OCI-LY3 (cell line): ENCODE data around the gene TIGD6.

ENCODE experiments used
- H2AFZ ChIP-seq: fragments of 200-600, 300-600 bp; shearing (Covaris generic); 2 replicates; pipeline ENCODE4 v1.6.0; 2014; ENCODE audit warnings: antibody characterized with exemption, low read depth, low read length
- H3K27ac ChIP-seq: fragments of 200-600, 300-600 bp; sonication (generic); 2 replicates; pipeline ENCODE4 v1.5.1; 2014; ENCODE audit warnings: mild to moderate bottlenecking, low read length, moderate library complexity, mixed read lengths
- H3K27me3 ChIP-seq: fragments of 200-600, 300-600 bp; sonication (generic); 2 replicates; pipeline ENCODE4 v1.6.1; 2014; ENCODE audit warnings: low read depth, low read length, mixed read lengths
- H3K36me3 ChIP-seq: fragments of 200-600, 300-600 bp; sonication (generic); replicated peaks from 2 replicates; pipeline ENCODE3; 2014; ENCODE audit warnings: low read depth, low read length, mixed read lengths
- H3K4me1 ChIP-seq: fragments of 300-600, 200-600 bp; sonication (generic); 2 replicates; pipeline ENCODE4 v1.6.1; 2014; ENCODE audit warnings: low read length, mixed read lengths
- H3K4me2 ChIP-seq: fragments of 200-600, 300-600 bp; sonication (generic); 2 replicates; pipeline ENCODE4 v1.6.1; 2014; ENCODE audit warnings: low read length, mixed read lengths
- H3K4me3 ChIP-seq: fragments of 300-600, 200-600 bp; sonication (generic); 2 replicates; pipeline ENCODE4 v1.5.1; 2014; ENCODE audit warnings: antibody characterized with exemption, mild to moderate bottlenecking, low read length, moderate library complexity
- H3K79me2 ChIP-seq: fragments of 300-600, 200-600 bp; shearing (Covaris generic); 2 replicates; pipeline ENCODE4 v1.6.1; 2014; ENCODE audit warnings: mild to moderate bottlenecking, low read length, mixed read lengths
- H3K9ac ChIP-seq: fragments of 300-600, 200-600 bp; shearing (Covaris generic); 2 replicates; pipeline ENCODE4 v1.6.0; 2014; ENCODE audit warnings: mild to moderate bottlenecking, low read length, moderate library complexity
- H3K9me3 ChIP-seq: fragments of 200-600, 300-600 bp; shearing (Covaris generic); 2 replicates; pipeline ENCODE4 v1.6.1; 2014; ENCODE audit warnings: low read length, mixed read lengths; ENCODE audit not compliant: insufficient read depth
- H4K20me1 ChIP-seq: fragments of 200-600, 300-600 bp; sonication (generic); 2 replicates; pipeline ENCODE4 v1.6.1; 2016; ENCODE audit warnings: low read length, mixed read lengths; ENCODE audit not compliant: insufficient read depth
- CTCF ChIP-seq: fragments of 200-600, 300-600 bp; sonication (generic); IDR thresholded peaks from 2 replicates; pipeline ENCODE4 v1.5.1; 2014; ENCODE audit warnings: antibody characterized with exemption, low read length, low read depth
- EZH2phosphoT487 ChIP-seq: fragments of 200-600 bp; shearing (Covaris generic); IDR thresholded peaks from 2 replicates; pipeline ENCODE4 v1.6.1; 2018; ENCODE audit warnings: antibody characterized with exemption, mixed run types, low read depth

The TIGD6 gene

GRCh38 chr5:149981206-149981605 is 19.2 kb downstream of the TIGD6 start:
- TF ChIP-seq EZH2phosphoT487 (no peak), CTCF (no peak)
- Histone ChIP-seq H3K36me3 (no peaks in the 10 kb centered on the region), H4K20me1 (no peaks in the 10 kb centered on the region), H2AFZ (no peak overlapping the region), H3K4me1 (no peaks in the 10 kb centered on the region), H3K9ac (no peak overlapping the region), H3K4me2 (no peak overlapping the region), H3K9me3 (no peaks in the 10 kb centered on the region), H3K79me2 (no peaks in the 10 kb centered on the region), H3K4me3 (no peak overlapping the region), H3K27me3 (no peaks in the 10 kb centered on the region), H3K27ac (no peak overlapping the region)

DNA sequence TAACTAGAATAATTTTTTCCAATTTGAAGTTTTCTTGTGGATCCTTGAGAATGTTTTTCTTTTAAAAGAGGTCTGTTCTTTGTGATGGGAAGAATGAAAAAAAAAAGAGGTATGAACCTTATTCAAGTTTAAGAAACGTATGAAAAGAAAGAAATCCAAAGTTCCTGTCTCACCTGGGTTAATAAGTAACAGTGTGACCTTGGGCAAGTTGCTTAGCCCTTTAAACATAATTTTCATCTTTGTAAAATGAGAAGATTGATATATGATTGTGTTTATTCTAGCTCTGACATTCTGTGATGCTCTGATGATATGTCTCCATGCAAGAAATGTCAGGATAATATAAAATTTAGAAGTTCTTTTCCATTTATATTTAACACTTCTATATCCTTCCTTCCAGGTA is 20.6 kb downstream of the TIGD6 start:
- H2AFZ ChIP-seq, result no peak overlapping the region
- TF ChIP-seq CTCF (no peak), EZH2phosphoT487 (no peak)
- no peaks in the 10 kb centered on the region for H3K27me3 ChIP-seq
- H3K4me2 ChIP-seq, result no peak overlapping the region
- H4K20me1 ChIP-seq, result no peaks in the 10 kb centered on the region
- no peak overlapping the region for H3K27ac ChIP-seq
- H3K36me3 ChIP-seq, result no peaks in the 10 kb centered on the region
- no peaks in the 10 kb centered on the region for H3K9me3 ChIP-seq
- H3K4me3 ChIP-seq, result no peak overlapping the region
- H3K79me2 ChIP-seq, result no peaks in the 10 kb centered on the region
- no peaks in the 10 kb centered on the region for H3K4me1 ChIP-seq
- no peak overlapping the region for H3K9ac ChIP-seq

- H3K4me3 ChIP-seq, result no peak overlapping the region
- no peaks in the 10 kb centered on the region for H3K79me2 ChIP-seq
- H4K20me1 ChIP-seq, result no peaks in the 10 kb centered on the region
- TF ChIP-seq EZH2phosphoT487 (no peak), CTCF (no peak)
- no peak overlapping the region for H3K4me2 ChIP-seq
- H3K36me3 ChIP-seq, result no peaks in the 10 kb centered on the region
- no peak overlapping the region for H2AFZ ChIP-seq
- H3K27me3 ChIP-seq, result no peaks in the 10 kb centered on the region
- no peaks in the 10 kb centered on the region for H3K4me1 ChIP-seq
- no peaks in the 10 kb centered on the region for H3K9me3 ChIP-seq
- no peak overlapping the region for H3K27ac ChIP-seq
- H3K9ac ChIP-seq, result no peak overlapping the region
Observed at GRCh38 chr5:149975409-149975808, 25.0 kb downstream of the TIGD6 start.

DNA sequence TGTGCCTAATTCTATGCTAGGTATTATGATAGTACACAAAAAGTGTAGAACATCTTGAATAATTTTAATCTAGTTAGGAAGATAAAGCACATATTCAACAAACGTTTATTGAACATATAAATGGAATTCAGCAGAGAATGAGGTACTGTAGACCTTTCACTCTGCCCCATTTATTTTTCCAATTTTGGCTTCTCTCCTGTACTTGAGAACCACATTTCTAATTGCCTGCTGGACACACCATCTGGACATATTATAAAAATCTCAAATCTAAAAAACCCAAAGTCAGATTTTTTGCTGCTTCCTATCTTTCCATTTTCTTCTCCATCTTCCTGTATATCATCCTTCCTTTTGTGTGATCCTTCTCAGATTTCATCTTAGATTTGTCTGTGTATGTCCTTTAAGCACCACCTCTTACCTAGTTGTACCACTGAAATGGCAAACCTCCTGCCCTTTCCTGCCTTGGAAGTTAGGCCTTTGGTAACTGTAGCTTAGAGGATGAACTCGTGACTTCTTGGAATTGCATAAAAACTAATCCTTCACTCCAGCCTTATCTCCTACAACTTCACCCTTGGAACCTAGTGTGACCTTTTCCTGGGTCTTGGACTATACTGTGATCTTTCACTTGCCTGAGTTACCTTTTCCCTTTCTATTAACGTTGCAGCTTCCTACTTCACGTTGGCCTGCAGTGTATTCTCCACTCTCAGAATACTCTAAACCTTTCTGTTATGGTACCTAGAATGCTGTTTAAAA is 31.1 kb downstream of the TIGD6 start:
- Histone ChIP-seq H4K20me1 (no peaks in the 10 kb centered on the region), H2AFZ (no peak overlapping the region), H3K9ac (no peak overlapping the region), H3K27me3 (no peaks in the 10 kb centered on the region), H3K9me3 (no peaks in the 10 kb centered on the region), H3K36me3 (no peaks in the 10 kb centered on the region), H3K4me3 (no peak overlapping the region), H3K27ac (no peak overlapping the region), H3K79me2 (no peaks in the 10 kb centered on the region), H3K4me1 (no peaks in the 10 kb centered on the region), H3K4me2 (no peak overlapping the region)
- no peak for TF ChIP-seq EZH2phosphoT487
- TF ChIP-seq CTCF, result no peak
